Calu3 (cell line): ENCODE measurements around the gene CLEC3B. TPM values are rescaled to one million over a fixed set of nuclear protein-coding genes. Genes with fewer than 3 reads are reported as not detected.

Experiments used
- BruUV-seq: library from RNA; stranded (reverse); fragments of 400-500 nt; replicated peaks from 2 replicates; lab custom pipeline; 2021; lab: Mats Ljungman, UMichigan
- CTCF ChIA-PET: fragments of 300-600 bp; sonication (Branson Sonifier 250); formaldehyde crosslinking; loops from one replicate; lab custom pipeline; 2022; ENCODE audit warnings: antibody characterized with exemption; lab: Charles Lee
- DNase-seq: peaks from one replicate; pipeline ENCODE4 v3.0.0; 2022
- H3K27ac Mint-ChIP-seq: one replicate; pipeline ENCODE4 v1.8.0; 2022; ENCODE audit warnings: mixed read lengths; ENCODE audit not compliant: unreplicated experiment
- H3K27me3 Mint-ChIP-seq: one replicate; pipeline ENCODE4 v1.8.0; 2022; ENCODE audit warnings: mixed read lengths; ENCODE audit not compliant: unreplicated experiment
- H3K36me3 Mint-ChIP-seq: one replicate; pipeline ENCODE4 v1.8.0; 2022; ENCODE audit warnings: mild to moderate bottlenecking, moderate library complexity, mixed read lengths; ENCODE audit not compliant: insufficient read depth, unreplicated experiment
- H3K4me1 Mint-ChIP-seq: one replicate; pipeline ENCODE4 v1.8.0; 2022; ENCODE audit warnings: mild to moderate bottlenecking, low read depth, mixed read lengths; ENCODE audit not compliant: unreplicated experiment
- H3K4me3 Mint-ChIP-seq: one replicate; pipeline ENCODE4 v1.8.0; 2022; ENCODE audit warnings: mild to moderate bottlenecking, low read depth, moderate library complexity, mixed read lengths; ENCODE audit not compliant: unreplicated experiment
- H3K9me3 Mint-ChIP-seq: one replicate; pipeline ENCODE4 v1.8.0; 2022; ENCODE audit warnings: low read depth, mixed read lengths; ENCODE audit not compliant: unreplicated experiment
- intact Hi-C: fragments of 100-400 bp; cut with micrococcal nuclease; formaldehyde crosslinking; loops from one replicate; pipeline ENCODE4 v1.10.0; 2022; ENCODE audit not compliant: unreplicated experiment
- total RNA-seq: library from RNA; stranded (reverse); gene quantifications from 2 replicates; pipeline ENCODE4 v1.2.3, GENCODE V29; 2022
- TF ChIP-seq, protein P1 (sequence below): fragments of 200-600 bp; IDR thresholded peaks from one replicate; pipeline ENCODE4 v1.8.0; 2022; ENCODE audit warnings: antibody characterized with exemption; ENCODE audit not compliant: unreplicated experiment

CLEC3B gene
- total RNA-seq, 1 experiment from 2014 or later = not detected

DNA sequence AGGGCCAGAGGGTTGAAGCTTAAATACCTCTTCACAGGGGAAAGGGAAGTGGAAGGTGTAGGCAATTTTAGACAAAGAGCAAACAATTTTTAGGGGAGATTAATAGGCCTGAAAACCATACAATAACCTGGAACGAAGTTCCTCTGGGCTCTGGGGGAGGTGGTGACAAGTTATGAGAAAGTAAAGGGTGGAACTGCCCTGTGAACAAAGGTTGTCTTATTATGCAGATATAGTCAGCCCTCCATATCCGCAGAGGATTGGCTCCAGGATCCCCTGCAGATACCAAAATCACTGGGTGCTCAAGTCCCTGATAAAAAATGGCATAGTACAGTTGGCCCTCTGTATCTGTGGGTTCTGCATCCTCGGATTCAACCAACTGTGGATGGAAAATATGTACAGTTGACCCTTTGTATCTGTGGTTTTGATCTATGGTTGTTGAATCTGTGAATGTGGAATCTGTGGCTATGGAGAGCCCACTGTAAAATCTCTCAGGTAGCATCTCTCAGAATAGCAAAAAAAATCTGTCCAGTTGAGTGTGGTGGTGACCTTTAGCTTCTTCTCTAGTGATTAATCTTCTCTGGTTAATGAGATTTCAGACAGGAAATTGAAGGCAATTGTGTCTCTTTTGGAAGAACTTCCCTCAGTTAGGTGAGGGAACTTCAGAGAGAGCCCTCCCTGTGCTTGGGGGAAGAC is 40.2 kb downstream of the CLEC3B start:
- no peak overlapping the region for H3K27ac Mint-ChIP-seq
- H3K27me3 Mint-ChIP-seq = no peaks in the 10 kb centered on the region
- H3K4me3 Mint-ChIP-seq = no peak overlapping the region
- CTCF ChIA-PET = no interaction called here
- no TSS peak for BruUV-seq
- intact Hi-C loops = no loop called here
- peaks cover 26% of the 10 kb centered on the region for H3K4me1 Mint-ChIP-seq
- H3K9me3 Mint-ChIP-seq = no peaks in the 10 kb centered on the region
- TF ChIP-seq, protein P1, sequence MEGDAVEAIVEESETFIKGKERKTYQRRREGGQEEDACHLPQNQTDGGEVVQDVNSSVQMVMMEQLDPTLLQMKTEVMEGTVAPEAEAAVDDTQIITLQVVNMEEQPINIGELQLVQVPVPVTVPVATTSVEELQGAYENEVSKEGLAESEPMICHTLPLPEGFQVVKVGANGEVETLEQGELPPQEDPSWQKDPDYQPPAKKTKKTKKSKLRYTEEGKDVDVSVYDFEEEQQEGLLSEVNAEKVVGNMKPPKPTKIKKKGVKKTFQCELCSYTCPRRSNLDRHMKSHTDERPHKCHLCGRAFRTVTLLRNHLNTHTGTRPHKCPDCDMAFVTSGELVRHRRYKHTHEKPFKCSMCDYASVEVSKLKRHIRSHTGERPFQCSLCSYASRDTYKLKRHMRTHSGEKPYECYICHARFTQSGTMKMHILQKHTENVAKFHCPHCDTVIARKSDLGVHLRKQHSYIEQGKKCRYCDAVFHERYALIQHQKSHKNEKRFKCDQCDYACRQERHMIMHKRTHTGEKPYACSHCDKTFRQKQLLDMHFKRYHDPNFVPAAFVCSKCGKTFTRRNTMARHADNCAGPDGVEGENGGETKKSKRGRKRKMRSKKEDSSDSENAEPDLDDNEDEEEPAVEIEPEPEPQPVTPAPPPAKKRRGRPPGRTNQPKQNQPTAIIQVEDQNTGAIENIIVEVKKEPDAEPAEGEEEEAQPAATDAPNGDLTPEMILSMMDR = no peak
- H3K36me3 Mint-ChIP-seq = no peaks in the 10 kb centered on the region
- DNase-seq = no peak

GRCh38 chr3:45067486-45067885 is 41.4 kb downstream of the CLEC3B start:
- Mint-ChIP-seq H3K27me3 (no peaks in the 10 kb centered on the region), H3K4me1 (peaks cover 17% of the 10 kb centered on the region), H3K36me3 (no peaks in the 10 kb centered on the region), H3K9me3 (no peaks in the 10 kb centered on the region), H3K27ac (no peak overlapping the region), H3K4me3 (no peak overlapping the region)
- intact Hi-C loops = no loop called here
- CTCF ChIA-PET = interaction anchor here (0.6 kb wide), 1 partner anchor 29 kb away, joined by 3 read pairs; no protein-coding TSS in a partner anchor
- DNase-seq = no peak
- no TSS peak for BruUV-seq
- TF ChIP-seq, protein P1 = no peak

GRCh38 chr3:45067941-45068340 is 41.8 kb downstream of the CLEC3B start:
- no TSS peak for BruUV-seq
- TF ChIP-seq, protein P1 = no peak
- Mint-ChIP-seq H3K4me3 (no peak overlapping the region), H3K4me1 (peaks cover 17% of the 10 kb centered on the region), H3K27me3 (no peaks in the 10 kb centered on the region), H3K27ac (no peak overlapping the region), H3K36me3 (no peaks in the 10 kb centered on the region), H3K9me3 (no peaks in the 10 kb centered on the region)
- intact Hi-C loops = no loop called here
- DNase-seq = no peak
- CTCF ChIA-PET = no interaction called here

GRCh38 chr3:45071075-45071474 is 45.0 kb downstream of the CLEC3B start:
- H3K27ac Mint-ChIP-seq = no peak overlapping the region
- H3K36me3 Mint-ChIP-seq = no peaks in the 10 kb centered on the region
- H3K9me3 Mint-ChIP-seq = no peaks in the 10 kb centered on the region
- intact Hi-C loops = no loop called here
- H3K4me1 Mint-ChIP-seq = peaks cover 7% of the 10 kb centered on the region
- TF ChIP-seq, protein P1 = no peak
- no peak overlapping the region for H3K4me3 Mint-ChIP-seq
- no peak for DNase-seq
- peaks cover 18% of the 10 kb centered on the region for H3K27me3 Mint-ChIP-seq
- no TSS peak for BruUV-seq
- CTCF ChIA-PET = interaction anchor here (0.7 kb wide), 1 partner anchor 1459 kb away, joined by 3 read pairs; no protein-coding TSS in a partner anchor
